Measurements from ENCODE around the gene ACOX1.

The ACOX1 gene

DNA sequence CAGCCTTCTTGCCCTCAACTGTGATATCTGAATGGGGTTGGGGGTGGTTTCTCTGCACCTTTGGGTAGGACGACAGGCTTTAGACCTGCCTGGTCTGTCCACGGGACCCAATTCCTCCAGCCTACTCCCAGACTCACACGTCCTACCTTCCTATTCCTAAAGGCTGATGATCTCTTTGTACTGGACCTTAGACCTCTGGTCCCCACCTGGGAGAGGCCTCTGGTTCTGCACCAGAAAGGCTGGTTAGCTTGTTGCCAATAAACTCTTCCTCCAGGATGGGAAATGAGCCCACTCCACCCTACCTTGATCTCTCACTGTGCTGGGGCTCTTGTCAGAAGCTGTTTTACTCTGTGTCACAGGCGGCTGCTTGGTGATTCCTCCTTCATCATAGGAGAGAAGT is 52.5 kb downstream of the ACOX1 start:
- H3K27ac ChIP-seq (ENCODE audit: low read depth, low read length) = no peak overlapping the region
- no peaks in the 10 kb centered on the region for H3K9me3 ChIP-seq (ENCODE audit: control insufficient read depth, insufficient read depth, low read length)
- H3K27me3 ChIP-seq (ENCODE audit: control insufficient read depth, insufficient read depth, low read length) = no peaks in the 10 kb centered on the region
- no peak overlapping the region for H3K9ac ChIP-seq (ENCODE audit: low read depth, low read length)
- H3K4me1 ChIP-seq (ENCODE audit: control insufficient read depth, insufficient read depth, low read length) = no peaks in the 10 kb centered on the region
- H3K4me3 ChIP-seq (ENCODE audit: low read depth, low read length) = no peak overlapping the region
- H3K36me3 ChIP-seq (ENCODE audit: control insufficient read depth, insufficient read depth, low read length) = peaks cover 35% of the 10 kb centered on the region

DNA sequence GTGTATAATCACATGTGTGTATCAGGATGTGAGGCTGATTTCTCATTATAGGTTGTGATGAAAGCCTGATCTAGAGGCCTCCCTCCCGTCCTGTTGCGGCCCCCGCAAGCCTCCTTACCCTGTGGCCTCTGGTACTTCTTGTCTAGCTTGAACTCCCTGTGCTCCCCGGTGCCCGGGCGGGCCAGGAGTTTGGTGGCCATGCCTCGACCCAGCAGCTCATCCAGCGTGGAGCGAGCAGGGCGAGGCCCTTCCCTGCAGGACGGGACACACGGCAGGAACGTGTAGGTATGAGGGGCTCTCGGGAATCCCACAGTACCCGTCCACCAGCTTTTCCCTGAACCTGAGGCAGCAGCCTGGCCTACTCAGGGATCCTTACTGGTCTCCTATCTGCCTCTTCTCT is 53.1 kb downstream of the ACOX1 start:
- no peak overlapping the region for H3K9ac ChIP-seq (ENCODE audit: low read depth, low read length)
- no peaks in the 10 kb centered on the region for H3K27me3 ChIP-seq (ENCODE audit: control insufficient read depth, insufficient read depth, low read length)
- H3K4me1 ChIP-seq (ENCODE audit: control insufficient read depth, insufficient read depth, low read length) = no peaks in the 10 kb centered on the region
- no peak overlapping the region for H3K4me3 ChIP-seq (ENCODE audit: low read depth, low read length)
- no peak overlapping the region for H3K27ac ChIP-seq (ENCODE audit: low read depth, low read length)
- peaks cover 35% of the 10 kb centered on the region for H3K36me3 ChIP-seq (ENCODE audit: control insufficient read depth, insufficient read depth, low read length)
- H3K9me3 ChIP-seq (ENCODE audit: control insufficient read depth, insufficient read depth, low read length) = no peaks in the 10 kb centered on the region

DNA sequence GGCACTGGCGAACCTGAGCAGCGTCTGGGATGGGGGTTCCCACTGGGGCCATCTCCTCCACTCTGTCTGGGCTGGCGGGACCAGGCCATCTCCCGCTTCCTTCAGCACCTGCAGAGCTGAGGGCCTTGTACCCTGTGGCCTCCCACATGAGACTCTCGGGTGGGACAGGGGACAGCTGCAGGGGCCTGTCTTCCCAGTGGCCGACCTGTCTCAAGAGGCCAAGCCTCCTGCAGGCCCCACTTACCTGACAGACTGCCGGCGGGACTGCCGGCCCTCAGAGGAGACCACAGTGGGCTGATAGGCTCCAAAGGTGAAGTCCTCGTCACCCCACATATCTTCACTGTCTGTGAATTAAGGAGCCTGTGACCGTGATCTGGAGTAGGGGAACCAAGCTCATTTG is 53.9 kb downstream of the ACOX1 start:
- no peaks in the 10 kb centered on the region for H3K4me1 ChIP-seq (ENCODE audit: control insufficient read depth, insufficient read depth, low read length)
- H3K27me3 ChIP-seq (ENCODE audit: control insufficient read depth, insufficient read depth, low read length) = no peaks in the 10 kb centered on the region
- H3K9ac ChIP-seq (ENCODE audit: low read depth, low read length) = no peak overlapping the region
- H3K36me3 ChIP-seq (ENCODE audit: control insufficient read depth, insufficient read depth, low read length) = peaks cover 38% of the 10 kb centered on the region
- H3K4me3 ChIP-seq (ENCODE audit: low read depth, low read length) = no peak overlapping the region
- no peak overlapping the region for H3K27ac ChIP-seq (ENCODE audit: low read depth, low read length)
- no peaks in the 10 kb centered on the region for H3K9me3 ChIP-seq (ENCODE audit: control insufficient read depth, insufficient read depth, low read length)

DNA sequence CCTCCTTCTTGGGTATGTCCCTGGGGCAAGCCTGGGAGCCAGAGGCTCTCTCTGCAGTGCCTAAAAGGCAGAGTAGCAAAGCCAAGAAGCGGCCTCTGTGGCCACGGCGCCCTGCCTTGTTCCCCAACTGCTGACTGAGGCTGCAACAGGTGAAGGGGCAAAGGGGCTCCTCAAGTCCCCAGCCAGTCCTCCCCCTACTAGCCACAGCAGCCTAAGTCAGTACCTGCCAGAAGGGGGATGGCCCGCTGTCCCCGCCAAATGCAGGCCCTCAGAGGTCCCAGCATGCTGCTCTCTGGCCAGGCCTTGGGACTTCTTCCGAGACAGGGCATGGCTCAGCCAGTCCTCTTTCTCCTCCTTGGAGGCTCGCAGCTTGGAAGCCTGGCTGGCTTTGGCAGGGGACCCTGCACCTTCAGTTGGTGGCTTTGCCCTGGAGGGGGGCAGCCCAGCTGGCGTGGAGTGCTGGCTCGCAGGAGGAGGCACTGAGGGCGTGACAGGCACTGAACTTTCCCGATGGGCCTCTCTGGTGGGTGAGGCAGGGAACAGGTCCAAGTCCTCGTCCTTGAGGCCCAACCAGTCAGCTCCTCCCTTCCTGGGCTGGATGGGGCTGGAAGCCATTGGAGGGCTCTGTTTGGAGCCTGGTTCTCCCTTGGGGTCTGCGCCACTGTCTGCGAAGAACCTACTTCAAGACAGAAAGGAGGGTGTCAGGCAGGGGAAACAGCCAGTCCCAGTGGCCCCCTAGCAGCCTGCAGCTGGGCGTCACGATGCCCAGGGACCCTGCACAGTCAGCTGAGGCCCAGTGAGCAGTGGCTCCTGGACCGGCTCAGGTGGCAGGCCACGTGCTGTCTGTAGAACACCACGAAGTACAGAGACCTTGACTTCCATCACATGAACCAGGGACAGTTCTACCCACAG is 55.7 kb downstream of the ACOX1 start:
- peaks cover 46% of the 10 kb centered on the region for H3K36me3 ChIP-seq (ENCODE audit: control insufficient read depth, insufficient read depth, low read length)
- no peaks in the 10 kb centered on the region for H3K27me3 ChIP-seq (ENCODE audit: control insufficient read depth, insufficient read depth, low read length)
- H3K9ac ChIP-seq (ENCODE audit: low read depth, low read length) = no peak overlapping the region
- no peaks in the 10 kb centered on the region for H3K9me3 ChIP-seq (ENCODE audit: control insufficient read depth, insufficient read depth, low read length)
- no peak overlapping the region for H3K4me3 ChIP-seq (ENCODE audit: low read depth, low read length)
- H3K4me1 ChIP-seq (ENCODE audit: control insufficient read depth, insufficient read depth, low read length) = no peaks in the 10 kb centered on the region
- H3K27ac ChIP-seq (ENCODE audit: low read depth, low read length) = no peak overlapping the region

DNA sequence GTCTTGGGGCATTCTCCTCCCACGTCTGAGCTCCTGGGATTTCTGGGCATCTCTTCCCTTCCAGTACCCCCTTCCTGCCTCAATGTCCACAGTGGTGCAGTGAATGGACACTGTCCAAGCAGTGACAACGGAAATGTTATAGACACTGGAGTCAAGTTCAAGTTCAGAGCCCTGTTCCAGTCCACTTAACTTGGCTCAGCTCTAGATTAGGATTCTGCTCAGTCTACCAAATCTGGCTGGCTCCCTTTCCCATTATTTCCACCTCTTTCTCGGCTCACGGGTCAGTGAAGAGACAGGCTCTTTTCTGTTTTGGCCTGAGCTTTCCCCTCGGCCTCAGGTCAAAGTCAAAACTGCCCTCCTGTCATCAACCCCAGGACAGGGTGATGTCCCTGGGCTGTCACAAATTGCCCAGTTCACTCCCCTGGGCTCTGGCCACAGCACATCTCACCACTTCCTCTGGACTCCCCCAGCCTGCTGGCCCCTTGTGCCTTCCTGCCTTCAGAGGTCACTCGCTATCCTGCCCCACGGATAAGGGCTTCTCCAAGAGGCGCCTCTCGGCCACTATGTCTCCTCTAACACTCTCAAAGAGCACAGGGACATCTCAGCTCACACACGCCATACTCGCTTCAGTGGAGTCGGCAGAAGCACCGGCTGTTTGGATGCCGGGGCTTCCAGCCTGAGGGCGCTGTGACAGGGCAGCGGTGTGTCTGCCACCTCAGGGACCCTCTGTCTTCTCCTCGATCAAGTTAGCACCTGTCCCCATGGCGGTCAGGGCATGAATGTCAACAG is 56.6 kb downstream of the ACOX1 start:
- H3K9me3 ChIP-seq (ENCODE audit: control insufficient read depth, insufficient read depth, low read length) = no peaks in the 10 kb centered on the region
- no peak overlapping the region for H3K9ac ChIP-seq (ENCODE audit: low read depth, low read length)
- H3K4me3 ChIP-seq (ENCODE audit: low read depth, low read length) = no peak overlapping the region
- no peaks in the 10 kb centered on the region for H3K27me3 ChIP-seq (ENCODE audit: control insufficient read depth, insufficient read depth, low read length)
- H3K36me3 ChIP-seq (ENCODE audit: control insufficient read depth, insufficient read depth, low read length) = peaks cover 51% of the 10 kb centered on the region
- no peak overlapping the region for H3K27ac ChIP-seq (ENCODE audit: low read depth, low read length)
- no peaks in the 10 kb centered on the region for H3K4me1 ChIP-seq (ENCODE audit: control insufficient read depth, insufficient read depth, low read length)

GRCh38 chr17:75921596-75921995 is 57.4 kb downstream of the ACOX1 start:
- Histone ChIP-seq H3K36me3 (ENCODE audit: control insufficient read depth, insufficient read depth, low read length) (peaks cover 50% of the 10 kb centered on the region), H3K4me3 (ENCODE audit: low read depth, low read length) (no peak overlapping the region), H3K4me1 (ENCODE audit: control insufficient read depth, insufficient read depth, low read length) (no peaks in the 10 kb centered on the region), H3K9me3 (ENCODE audit: control insufficient read depth, insufficient read depth, low read length) (no peaks in the 10 kb centered on the region), H3K27ac (ENCODE audit: low read depth, low read length) (no peak overlapping the region), H3K27me3 (ENCODE audit: control insufficient read depth, insufficient read depth, low read length) (no peaks in the 10 kb centered on the region), H3K9ac (ENCODE audit: low read depth, low read length) (no peak overlapping the region)

- Histone ChIP-seq H3K4me1 (ENCODE audit: control insufficient read depth, insufficient read depth, low read length) (no peaks in the 10 kb centered on the region), H3K27me3 (ENCODE audit: control insufficient read depth, insufficient read depth, low read length) (no peaks in the 10 kb centered on the region), H3K9ac (ENCODE audit: low read depth, low read length) (no peak overlapping the region), H3K36me3 (ENCODE audit: control insufficient read depth, insufficient read depth, low read length) (peaks cover 35% of the 10 kb centered on the region), H3K4me3 (ENCODE audit: low read depth, low read length) (no peak overlapping the region), H3K9me3 (ENCODE audit: control insufficient read depth, insufficient read depth, low read length) (no peaks in the 10 kb centered on the region), H3K27ac (ENCODE audit: low read depth, low read length) (no peak overlapping the region)
Observed at GRCh38 chr17:75920045-75920560, 58.9 kb downstream of the ACOX1 start.

GRCh38 chr17:75919611-75920010 is 59.4 kb downstream of the ACOX1 start:
- H3K4me3 ChIP-seq (ENCODE audit: low read depth, low read length) = no peak overlapping the region
- H3K27ac ChIP-seq (ENCODE audit: low read depth, low read length) = no peak overlapping the region
- no peaks in the 10 kb centered on the region for H3K9me3 ChIP-seq (ENCODE audit: control insufficient read depth, insufficient read depth, low read length)
- no peaks in the 10 kb centered on the region for H3K4me1 ChIP-seq (ENCODE audit: control insufficient read depth, insufficient read depth, low read length)
- H3K36me3 ChIP-seq (ENCODE audit: control insufficient read depth, insufficient read depth, low read length) = peaks cover 33% of the 10 kb centered on the region
- H3K9ac ChIP-seq (ENCODE audit: low read depth, low read length) = no peak overlapping the region
- no peaks in the 10 kb centered on the region for H3K27me3 ChIP-seq (ENCODE audit: control insufficient read depth, insufficient read depth, low read length)

- Histone ChIP-seq H3K9me3 (ENCODE audit: control insufficient read depth, insufficient read depth, low read length) (no peaks in the 10 kb centered on the region), H3K9ac (ENCODE audit: low read depth, low read length) (no peak overlapping the region), H3K36me3 (ENCODE audit: control insufficient read depth, insufficient read depth, low read length) (peaks cover 30% of the 10 kb centered on the region), H3K4me3 (ENCODE audit: low read depth, low read length) (no peak overlapping the region), H3K27me3 (ENCODE audit: control insufficient read depth, insufficient read depth, low read length) (no peaks in the 10 kb centered on the region), H3K27ac (ENCODE audit: low read depth, low read length) (no peak overlapping the region), H3K4me1 (ENCODE audit: control insufficient read depth, insufficient read depth, low read length) (no peaks in the 10 kb centered on the region)
Observed at GRCh38 chr17:75917917-75918445, 61.0 kb downstream of the ACOX1 start.

GRCh38 chr17:75917141-75917916 is 61.6 kb downstream of the ACOX1 start:
- H3K9me3 ChIP-seq (ENCODE audit: control insufficient read depth, insufficient read depth, low read length) = no peaks in the 10 kb centered on the region
- H3K27ac ChIP-seq (ENCODE audit: low read depth, low read length) = no peak overlapping the region
- no peaks in the 10 kb centered on the region for H3K27me3 ChIP-seq (ENCODE audit: control insufficient read depth, insufficient read depth, low read length)
- no peak overlapping the region for H3K9ac ChIP-seq (ENCODE audit: low read depth, low read length)
- peaks cover 26% of the 10 kb centered on the region for H3K36me3 ChIP-seq (ENCODE audit: control insufficient read depth, insufficient read depth, low read length)
- no peaks in the 10 kb centered on the region for H3K4me1 ChIP-seq (ENCODE audit: control insufficient read depth, insufficient read depth, low read length)
- H3K4me3 ChIP-seq (ENCODE audit: low read depth, low read length) = no peak overlapping the region

Measured in HUES48 (cell line).